Embryonic facial prominence (tissue), 1 donor: ENCODE data around the gene MACROH2A2.
"Not testable (repeated sequence)": the region's sequence is repeated elsewhere in the genome, so short reads cannot be mapped to it uniquely, and the experiment has no call there.

Experiments
- DNase-seq: peaks from one replicate; pipeline ENCODE4 v3.0.0-alpha.2; 2016; ENCODE audit errors: extremely low spot score

MACROH2A2 gene

DNA sequence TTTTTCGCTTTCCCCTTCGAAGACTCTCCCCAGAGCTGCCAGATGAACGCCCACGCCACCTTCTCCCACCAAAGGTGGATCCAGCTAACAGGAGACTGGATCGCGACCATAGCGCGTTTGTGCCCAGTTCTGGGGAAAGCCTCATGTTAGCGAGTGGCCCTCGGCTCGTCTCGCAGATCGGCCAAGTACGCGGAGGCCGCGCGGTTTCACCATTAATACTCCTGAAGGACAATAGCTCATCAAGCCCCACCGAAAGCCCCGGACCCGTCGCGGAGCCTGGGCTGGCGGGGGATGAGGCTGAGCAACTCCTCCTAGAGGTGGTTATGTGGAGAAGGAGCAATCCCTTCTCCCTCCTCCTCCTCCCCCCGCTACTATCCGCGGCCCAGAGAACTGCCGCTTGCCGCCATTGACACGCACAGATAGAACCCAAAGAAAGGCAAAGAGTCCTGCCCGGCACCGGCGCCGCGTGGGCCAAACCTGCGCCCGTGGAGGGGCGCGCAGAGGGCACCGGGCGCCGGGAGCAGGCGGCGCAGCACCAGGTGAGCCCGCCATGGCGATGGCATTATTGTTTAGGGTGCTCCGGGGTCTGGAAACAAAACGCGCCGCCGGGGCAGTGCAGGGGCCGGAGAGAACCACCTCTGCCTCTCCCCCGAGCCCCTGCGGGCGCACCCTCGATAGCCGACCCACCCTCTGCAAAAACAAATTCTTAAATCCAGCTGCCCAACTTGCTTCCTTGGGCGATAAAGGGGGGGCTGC, at the start of gene MACROH2A2:
MACROH2A2 (plus strand) TSS at position 385 of the 756 bp plus-strand sequence. CDS start 22,813 bp downstream, outside the sequence.
- peak; percentile 71 for DNase-seq

DNA sequence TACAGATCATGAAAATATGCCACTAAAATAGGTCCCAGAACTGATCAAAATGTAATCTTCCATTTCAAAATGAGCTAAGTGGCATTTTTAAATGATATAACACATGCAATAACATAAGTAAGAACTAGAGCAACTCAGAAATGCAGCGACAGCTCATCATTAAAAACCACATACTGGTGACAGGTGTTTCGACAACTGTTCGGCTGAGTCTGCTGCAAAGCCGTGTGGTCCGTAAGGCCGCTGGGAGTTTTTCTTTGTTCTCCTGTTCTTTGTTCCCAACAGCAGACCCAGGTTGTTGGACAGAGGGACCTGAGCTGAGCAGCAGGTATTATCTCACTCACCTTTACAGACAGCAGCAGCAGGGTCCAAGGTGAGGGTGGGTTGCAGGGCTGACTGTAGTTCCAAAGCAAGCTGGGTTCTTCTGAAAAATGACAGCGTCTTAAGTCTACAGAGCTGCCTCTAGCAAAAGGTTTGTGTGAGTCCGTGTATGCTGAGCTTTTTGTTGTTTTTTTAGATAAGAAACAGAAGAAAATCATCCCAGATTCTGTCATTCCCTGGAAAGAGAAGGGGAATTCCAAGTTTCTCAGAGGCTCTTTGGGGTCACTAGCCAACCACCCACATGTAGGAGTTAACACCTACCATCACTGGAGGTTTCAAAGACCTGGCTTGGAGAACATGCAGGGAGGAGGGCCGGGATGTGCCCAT, 45.4 kb upstream of the MACROH2A2 start:
- no peak for DNase-seq

DNA sequence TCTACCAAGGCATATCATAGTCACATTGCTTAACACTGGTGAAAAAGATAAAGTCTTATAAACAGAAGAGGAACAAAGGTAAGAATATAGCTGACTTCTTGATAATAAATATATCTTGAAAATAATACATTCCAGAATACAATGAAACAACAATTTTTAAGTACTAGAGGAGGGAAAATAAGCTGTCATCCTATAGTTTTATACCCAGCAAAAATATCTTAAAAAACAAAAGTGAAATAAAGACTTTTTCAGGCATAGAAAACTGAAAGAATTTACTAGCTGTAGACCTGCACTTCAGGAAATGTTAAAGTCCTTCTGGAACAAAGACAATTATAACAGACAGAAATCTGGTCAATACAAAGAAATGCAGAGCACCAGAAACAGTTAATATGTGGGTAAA, 21.4 kb upstream of the MACROH2A2 start:
- DNase-seq, result no peak

GRCh38 chr10:70032667-70033289, 19.9 kb upstream of the MACROH2A2 start:
- no peak for DNase-seq

GRCh38 chr10:70034232-70034631, 18.4 kb upstream of the MACROH2A2 start:
- DNase-seq, result no peak

DNA sequence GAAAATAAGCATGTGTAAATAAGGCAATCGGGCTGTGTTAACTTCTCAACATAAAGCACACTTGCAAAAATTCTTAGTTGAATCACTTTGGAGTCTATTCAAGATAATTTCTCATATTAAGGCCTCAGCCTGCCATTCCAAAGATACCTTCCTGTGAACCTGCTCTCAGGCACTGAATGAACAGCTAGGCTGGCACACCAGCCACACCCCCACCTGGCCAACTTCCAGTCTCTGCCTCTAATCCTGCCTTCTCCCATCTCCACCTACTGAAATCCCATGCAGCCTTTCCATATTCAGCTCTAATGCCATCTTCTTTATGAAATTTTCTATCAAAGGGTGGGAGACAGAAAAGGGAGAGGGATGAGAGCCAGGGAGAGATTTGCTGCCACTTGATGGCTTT, 17.1 kb upstream of the MACROH2A2 start:
- no peak for DNase-seq

GRCh38 chr10:70038923-70039322, 13.7 kb upstream of the MACROH2A2 start:
- no peak for DNase-seq

DNA sequence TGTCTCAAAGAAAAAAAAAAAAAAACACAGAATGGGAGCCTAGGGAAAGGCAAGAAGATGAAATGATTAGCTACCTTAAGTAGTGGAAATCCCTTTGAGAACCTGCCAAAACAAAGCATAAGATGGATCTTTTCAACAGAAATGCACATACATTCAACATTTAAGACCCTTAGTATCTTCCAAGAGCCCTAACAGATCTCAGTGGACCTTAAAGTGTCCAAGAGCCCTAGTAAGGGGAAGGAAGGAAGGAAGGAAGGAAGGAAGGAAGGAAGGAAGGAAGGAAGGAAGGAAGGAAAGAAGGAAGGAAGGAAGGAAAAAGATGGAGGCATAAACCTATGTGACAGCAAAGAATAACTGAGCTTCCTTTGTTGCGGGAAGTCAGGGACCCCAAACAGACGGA, 11.6 kb upstream of the MACROH2A2 start:
- DNase-seq, result no peak

DNA sequence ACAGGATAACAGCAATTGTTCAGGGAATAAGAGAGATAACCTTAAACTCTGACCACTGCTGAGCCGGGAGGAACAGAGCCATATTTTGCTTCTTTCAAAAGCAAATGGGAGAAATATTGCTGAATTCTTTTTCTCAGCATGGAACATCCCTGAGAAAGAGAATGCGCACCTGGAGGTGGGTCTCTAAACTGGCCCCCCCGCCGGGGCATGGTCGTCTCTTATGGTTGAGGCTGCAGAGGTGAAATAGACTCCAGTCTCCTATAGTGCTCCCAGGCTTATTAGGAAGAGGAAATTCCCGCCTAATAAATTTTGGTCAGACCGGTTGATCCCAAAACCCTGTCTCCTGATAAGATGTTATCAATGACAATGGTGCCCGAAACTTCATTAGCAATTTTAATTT, 10.9 kb upstream of the MACROH2A2 start:
- DNase-seq, result not testable (repeated sequence)

DNA sequence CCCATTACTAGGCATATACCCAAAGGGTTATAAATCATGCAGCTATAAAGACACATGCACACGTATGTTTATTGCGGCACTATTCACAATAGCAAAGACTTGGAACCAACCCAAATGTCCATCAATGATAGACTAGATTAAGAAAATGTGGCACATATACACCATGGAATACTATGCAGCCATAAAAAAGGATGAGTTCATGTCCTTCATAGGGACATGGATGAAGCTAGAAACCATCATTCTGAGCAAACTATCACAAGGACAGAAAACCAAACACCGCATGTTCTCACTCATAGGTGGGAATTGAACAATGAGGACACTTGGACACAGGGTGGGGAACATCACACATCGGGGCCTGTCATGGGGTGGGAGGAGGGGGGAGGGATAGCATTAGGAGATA, 5.6 kb upstream of the MACROH2A2 start:
- not testable (repeated sequence) for DNase-seq

DNA sequence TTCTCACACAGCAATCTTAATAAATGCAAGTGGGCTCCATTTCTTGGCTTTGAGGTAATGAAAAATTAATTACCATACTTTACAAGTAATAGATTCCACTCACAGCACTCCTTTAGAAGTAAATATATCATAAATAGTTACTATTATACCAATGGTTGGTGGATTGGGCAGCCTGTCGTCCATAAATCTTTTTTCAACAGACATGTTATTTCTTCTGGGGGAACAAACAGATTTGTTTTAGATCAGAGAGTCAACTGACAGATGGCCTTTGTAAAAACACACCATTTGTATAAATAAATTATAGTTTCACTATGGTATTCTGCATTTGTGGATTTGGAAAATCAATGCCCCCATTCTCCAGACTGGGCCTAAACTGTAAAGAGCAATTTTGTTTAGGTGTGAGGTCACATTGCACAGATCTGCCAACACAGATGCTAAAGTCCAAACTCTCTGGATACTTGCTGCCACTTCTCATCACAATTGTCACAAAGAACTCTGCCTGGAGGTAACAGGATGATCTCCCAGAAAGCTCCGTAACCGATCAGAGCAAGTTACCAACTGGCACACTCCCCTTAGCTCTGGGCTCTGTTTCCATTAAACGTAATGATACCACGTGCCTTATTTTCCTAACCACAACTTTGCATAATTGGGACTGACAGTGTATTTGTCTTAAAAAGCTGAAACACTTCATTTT, 4.5 kb upstream of the MACROH2A2 start:
- DNase-seq, result peak; percentile 29

DNA sequence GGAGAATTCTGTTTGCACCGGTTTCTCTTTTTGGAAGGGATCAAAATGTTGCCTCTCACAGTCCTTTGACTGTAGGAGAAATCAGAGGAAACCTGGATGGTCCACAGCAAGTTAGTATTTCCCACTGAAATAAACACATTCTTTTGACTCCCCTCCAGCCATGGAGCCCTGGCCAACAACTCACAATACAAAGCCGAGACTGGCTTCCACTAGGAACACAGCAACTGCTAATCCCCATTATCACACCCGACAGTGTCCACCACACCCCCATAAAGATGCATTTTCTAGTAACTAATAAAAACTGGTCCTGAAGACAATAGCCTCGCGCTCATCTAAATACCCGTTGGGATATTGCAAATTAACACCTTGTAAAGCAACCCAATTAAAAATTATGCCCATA, 798 bp upstream of the MACROH2A2 start:
- no peak for DNase-seq

- no peak for DNase-seq
Observed at GRCh38 chr10:70053218-70053840, 683 bp downstream of the MACROH2A2 start.

GRCh38 chr10:70053841-70054288, 1.2 kb downstream of the MACROH2A2 start:
- DNase-seq, result no peak

- DNase-seq, result no peak
Observed at GRCh38 chr10:70054902-70055301, 2.3 kb downstream of the MACROH2A2 start.

DNA sequence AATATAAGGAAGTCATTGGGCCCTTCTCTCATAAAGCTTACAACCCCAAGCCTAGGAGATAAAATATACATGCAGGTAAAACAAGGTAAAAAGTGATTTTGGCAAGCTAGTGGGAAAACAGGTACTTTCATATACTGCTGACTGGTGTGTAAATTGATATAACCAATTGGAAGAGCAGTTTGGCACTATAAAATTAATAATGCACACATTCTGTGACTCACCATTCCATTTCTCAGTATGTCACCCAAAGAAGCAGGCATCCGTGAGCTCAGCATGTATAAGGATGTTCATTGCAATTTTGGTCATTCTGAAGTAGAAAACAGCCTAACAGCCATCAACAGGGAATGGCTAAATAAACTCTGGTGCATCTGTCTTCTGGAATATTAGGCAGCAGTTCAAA, 2.9 kb downstream of the MACROH2A2 start:
- no peak for DNase-seq

GRCh38 chr10:70057306-70057705, 4.7 kb downstream of the MACROH2A2 start:
- DNase-seq, result no peak

DNA sequence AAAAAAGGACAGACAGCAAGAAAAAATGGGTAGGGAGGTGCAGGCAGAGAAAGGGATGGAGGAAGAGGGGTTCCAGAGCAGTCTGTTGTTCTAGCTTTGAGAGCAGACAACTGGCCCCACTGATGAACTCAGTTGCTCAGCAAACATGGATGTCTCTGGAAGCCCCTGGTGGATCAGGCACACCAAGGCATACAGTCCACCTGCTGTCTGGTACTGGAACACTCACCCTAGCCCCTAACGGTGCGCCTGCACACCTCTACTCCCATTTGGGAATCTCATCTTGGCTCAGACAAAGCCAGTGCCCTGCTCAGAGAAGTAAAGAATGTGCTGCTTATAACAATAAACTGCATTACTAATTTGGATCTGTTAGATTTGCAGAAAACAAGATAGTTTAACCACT, 7.7 kb downstream of the MACROH2A2 start:
- no peak for DNase-seq

- DNase-seq, result no peak
Observed at GRCh38 chr10:70063418-70064098, 10.9 kb downstream of the MACROH2A2 start.

- no peak for DNase-seq
Observed at GRCh38 chr10:70064486-70064885, 11.8 kb downstream of the MACROH2A2 start.

DNA sequence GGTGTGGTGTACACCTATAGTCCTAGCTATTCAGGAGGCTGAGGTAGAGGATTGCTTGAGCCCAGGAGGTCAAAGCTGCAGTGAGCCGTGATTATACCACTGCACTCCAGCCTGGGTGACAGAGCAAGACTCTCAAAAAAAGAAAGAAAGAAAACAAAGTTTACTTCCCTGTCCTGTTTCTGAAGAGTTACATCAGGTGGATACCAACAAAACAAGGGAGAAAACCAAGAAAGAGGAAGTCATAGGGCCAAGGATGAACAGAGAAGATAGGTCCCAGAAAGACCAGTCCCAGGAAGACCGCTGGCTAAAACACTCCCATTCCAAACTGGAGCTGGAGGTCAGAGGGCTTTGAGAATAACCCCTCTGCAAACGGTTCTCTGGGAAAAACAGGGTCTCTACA, 13.5 kb downstream of the MACROH2A2 start:
- DNase-seq, result no peak
